Skin of body (tissue), 2 donors: ENCODE data around the gene AOC1. TPM values are rescaled to one million over a fixed set of nuclear protein-coding genes. Genes with fewer than 3 reads are reported as not detected.

Source experiments
- DNase-seq: peaks from one replicate; lab custom pipeline; 2025; lab: John Stamatoyannopoulos, UW
- total RNA-seq: library from RNA; depleted of rRNA; stranded (reverse); fragments of >200 nt; gene quantifications from one replicate; pipeline ENCODE4 v1.2.3, GENCODE V29; 2014

AOC1 gene
- total RNA-seq, 1 donor from 2014 or later: 0.59 TPM

GRCh38 chr7:150857276-150858055 lies 5.1 kb downstream of the AOC1 start:
- DNase-seq: no peak

- no peak for DNase-seq
These were observed 6.2 kb downstream of the AOC1 start for GRCh38 chr7:150858236-150859197.

- no peak for DNase-seq
These were observed 8.1 kb downstream of the AOC1 start for GRCh38 chr7:150860291-150860977.

GRCh38 chr7:150860978-150861295 lies 8.6 kb downstream of the AOC1 start:
- DNase-seq: no peak

- no peak for DNase-seq
These were observed 10.0 kb downstream of the AOC1 start for GRCh38 chr7:150862356-150862755.

GRCh38 chr7:150863946-150864345 lies 11.6 kb downstream of the AOC1 start:
- no peak for DNase-seq

- DNase-seq: no peak
These were observed 14.7 kb downstream of the AOC1 start for GRCh38 chr7:150866932-150867564.

- DNase-seq: no peak
These were observed 15.3 kb downstream of the AOC1 start for GRCh38 chr7:150867605-150868004.

GRCh38 chr7:150869467-150869866 lies 17.1 kb downstream of the AOC1 start:
- no peak for DNase-seq

GRCh38 chr7:150871601-150872000 lies 19.3 kb downstream of the AOC1 start:
- DNase-seq: no peak

- DNase-seq: no peak
These were observed 22.3 kb downstream of the AOC1 start for GRCh38 chr7:150874401-150875198.

GRCh38 chr7:150875791-150876190 lies 23.5 kb downstream of the AOC1 start:
- DNase-seq: no peak

GRCh38 chr7:150876817-150877526 lies 24.7 kb downstream of the AOC1 start:
- peak; percentile 84 for DNase-seq

- DNase-seq: no peak
These were observed 25.2 kb downstream of the AOC1 start for GRCh38 chr7:150877536-150877935.

- DNase-seq: no peak
These were observed 27.0 kb downstream of the AOC1 start for GRCh38 chr7:150879345-150879744.

GRCh38 chr7:150881189-150881588 lies 28.9 kb downstream of the AOC1 start:
- no peak for DNase-seq

GRCh38 chr7:150890853-150891584 lies 38.7 kb downstream of the AOC1 start:
- DNase-seq: no peak

- DNase-seq: no peak
These were observed 39.4 kb downstream of the AOC1 start for GRCh38 chr7:150891740-150892139.

GRCh38 chr7:150895809-150896208 lies 43.5 kb downstream of the AOC1 start:
- DNase-seq: no peak
